DMS53 treated with DMSO at 0.1 percent for 48 hours (cell line): Measurements from ENCODE around the gene KLB.
"Not testable (repeated sequence)": the region's sequence is repeated elsewhere in the genome, so short reads cannot be mapped to it uniquely, and the experiment has no call there.

Experiments used
- DNase-seq: peaks from one replicate; lab custom pipeline; 2025; ENCODE audit not compliant: unreplicated experiment; lab: John Stamatoyannopoulos, UW

The KLB gene

GRCh38 chr4:39425297-39425696, 18.6 kb downstream of the KLB start:
- DNase-seq, result not testable (repeated sequence)

- DNase-seq, result no peak
These were observed 20.0 kb downstream of the KLB start for GRCh38 chr4:39426728-39427127.

- no peak for DNase-seq
These were observed 20.9 kb downstream of the KLB start for GRCh38 chr4:39427520-39428114.

GRCh38 chr4:39429476-39430334, 23.0 kb downstream of the KLB start:
- DNase-seq, result no peak

GRCh38 chr4:39433878-39434492, 27.3 kb downstream of the KLB start:
- DNase-seq, result no peak

GRCh38 chr4:39435659-39436563, 29.2 kb downstream of the KLB start:
- DNase-seq, result no peak

- DNase-seq, result no peak
These were observed 34.9 kb downstream of the KLB start for GRCh38 chr4:39441593-39441992.

- DNase-seq, result no peak
These were observed 36.3 kb downstream of the KLB start for GRCh38 chr4:39442998-39443397.

GRCh38 chr4:39446483-39446841, 39.7 kb downstream of the KLB start:
- DNase-seq, result no peak

GRCh38 chr4:39446842-39447573, 40.3 kb downstream of the KLB start:
- DNase-seq, result peak; percentile 86

GRCh38 chr4:39450618-39451017, 43.9 kb downstream of the KLB start:
- DNase-seq, result no peak

- no peak for DNase-seq
These were observed 44.8 kb downstream of the KLB start for GRCh38 chr4:39451423-39452023.

- no peak for DNase-seq
These were observed 45.6 kb downstream of the KLB start for GRCh38 chr4:39452153-39452859.

- no peak for DNase-seq
These were observed 46.3 kb downstream of the KLB start for GRCh38 chr4:39452860-39453587.

GRCh38 chr4:39453738-39454137, 47.0 kb downstream of the KLB start:
- DNase-seq, result no peak

GRCh38 chr4:39455486-39455885, 48.8 kb downstream of the KLB start:
- DNase-seq, result no peak

- DNase-seq, result no peak
These were observed 50.4 kb downstream of the KLB start for GRCh38 chr4:39456946-39457763.

GRCh38 chr4:39458161-39458504, 51.4 kb downstream of the KLB start:
- DNase-seq, result not testable (repeated sequence)
